HG02759 (cell line): ENCODE data around the gene CFHR2.
"Not testable (repeated sequence)": the region's sequence is repeated elsewhere in the genome, so short reads cannot be mapped to it uniquely, and the experiment has no call there.

Experiments used
- ATAC-seq: cut with Tn5 transposase; IDR thresholded peaks from one replicate; pipeline ENCODE4 v1.9.1; 2021; ENCODE audit warnings: mild to moderate bottlenecking, moderate library complexity; ENCODE audit not compliant: unreplicated experiment

CFHR2 gene

DNA sequence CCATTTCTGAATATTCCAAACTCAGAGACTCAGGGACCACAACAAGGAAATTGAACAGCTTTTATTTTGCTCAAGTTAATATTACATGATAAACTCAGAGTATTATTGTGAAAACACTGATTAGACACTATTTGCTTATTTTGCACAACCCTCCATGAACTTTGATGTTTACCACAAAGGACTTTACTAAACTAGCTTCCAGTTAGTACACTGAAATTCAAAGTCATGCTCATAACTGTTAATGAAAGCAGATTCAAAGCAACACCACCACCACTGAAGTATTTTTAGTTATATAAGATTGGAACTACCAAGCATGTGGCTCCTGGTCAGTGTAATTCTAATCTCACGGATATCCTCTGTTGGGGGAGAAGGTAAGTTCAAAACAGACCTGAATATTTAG, at the start of gene CFHR2:
TSS of gene CFHR2 (plus strand) at position 171 of the 400 bp plus-strand sequence. CDS start at position 314, 143 bp downstream.
- not testable (repeated sequence) for ATAC-seq

DNA sequence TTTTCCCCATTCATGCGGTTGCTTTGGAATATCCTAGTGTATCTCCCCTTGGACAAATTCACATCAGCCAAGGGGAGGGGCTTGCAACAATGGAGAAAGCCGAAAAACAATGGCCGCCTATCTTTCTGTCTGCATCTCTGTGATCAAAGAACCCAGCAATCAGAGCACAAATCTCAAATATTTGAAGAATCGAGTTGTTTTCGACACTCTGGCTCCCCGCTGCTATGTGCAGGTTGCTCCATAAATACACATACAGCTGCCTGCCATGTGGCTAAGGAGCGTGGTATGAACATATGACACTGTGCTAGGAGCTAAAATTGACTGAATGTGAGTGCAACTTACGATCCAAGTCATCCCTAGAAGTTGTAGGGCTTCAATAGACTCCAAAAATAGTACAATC, 47.2 kb upstream of the CFHR2 start:
- no peak for ATAC-seq

DNA sequence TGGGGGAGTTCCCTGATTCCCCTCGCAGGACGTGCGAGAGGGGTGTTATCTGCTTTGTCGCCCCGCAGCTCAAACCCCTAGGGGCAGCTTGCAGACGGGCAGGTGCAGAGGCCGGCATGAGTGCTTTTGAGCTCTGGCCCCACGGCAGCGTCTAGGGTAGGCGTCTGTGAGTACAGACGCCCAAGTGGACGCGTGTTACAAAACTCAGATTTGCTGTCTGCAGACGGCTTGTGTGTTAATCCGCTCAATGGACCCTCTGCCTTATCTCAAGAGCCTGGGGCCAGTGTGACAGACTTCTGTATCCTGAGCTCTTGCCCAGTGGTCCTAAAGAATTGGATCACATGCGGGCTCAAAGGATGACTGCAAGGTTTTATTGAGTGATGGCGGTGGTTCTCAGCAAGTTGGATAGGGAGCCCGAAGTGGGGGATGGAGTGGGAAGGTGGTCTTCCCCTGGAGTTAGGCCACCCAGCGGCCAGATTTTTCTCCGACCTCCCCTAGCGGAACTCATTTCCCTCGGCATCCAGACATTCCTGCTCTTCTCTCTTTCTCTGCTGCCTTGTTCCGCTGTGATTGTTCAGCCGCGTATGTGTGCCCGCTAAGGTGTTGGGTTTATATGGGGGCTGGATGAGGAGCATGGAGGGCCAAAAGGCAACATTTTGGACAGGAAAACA, 46.2 kb upstream of the CFHR2 start:
- ATAC-seq, result no peak

DNA sequence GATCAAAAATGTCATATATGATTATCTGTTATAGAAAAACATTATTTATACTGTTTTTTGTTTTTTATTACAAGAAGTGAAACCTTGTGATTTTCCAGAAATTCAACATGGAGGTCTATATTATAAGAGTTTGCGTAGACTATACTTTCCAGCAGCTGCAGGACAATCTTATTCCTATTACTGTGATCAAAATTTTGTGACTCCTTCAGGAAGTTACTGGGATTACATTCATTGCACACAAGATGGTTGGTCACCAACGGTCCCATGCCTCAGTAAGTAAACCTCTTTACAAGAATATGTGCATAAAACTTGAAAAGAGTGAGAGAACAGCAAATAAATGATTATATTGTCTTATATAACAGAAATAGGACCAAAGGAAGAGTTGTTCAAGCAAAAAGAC, 41.2 kb upstream of the CFHR2 start:
- no peak for ATAC-seq

DNA sequence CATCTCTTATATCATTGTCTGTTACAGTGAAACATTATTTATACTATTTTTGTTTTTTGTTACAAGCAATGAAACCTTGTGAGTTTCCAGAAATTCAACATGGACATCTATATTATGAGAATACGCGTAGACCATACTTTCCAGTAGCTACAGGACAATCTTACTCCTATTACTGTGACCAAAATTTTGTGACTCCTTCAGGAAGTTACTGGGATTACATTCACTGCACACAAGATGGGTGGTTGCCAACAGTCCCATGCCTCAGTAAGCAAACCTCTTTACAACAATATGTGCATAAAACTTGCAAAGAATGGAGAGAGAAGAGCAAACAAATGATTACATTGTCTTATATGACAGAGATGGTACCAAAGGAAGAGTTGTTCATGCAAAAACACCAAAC, 33.3 kb upstream of the CFHR2 start:
- no peak for ATAC-seq

DNA sequence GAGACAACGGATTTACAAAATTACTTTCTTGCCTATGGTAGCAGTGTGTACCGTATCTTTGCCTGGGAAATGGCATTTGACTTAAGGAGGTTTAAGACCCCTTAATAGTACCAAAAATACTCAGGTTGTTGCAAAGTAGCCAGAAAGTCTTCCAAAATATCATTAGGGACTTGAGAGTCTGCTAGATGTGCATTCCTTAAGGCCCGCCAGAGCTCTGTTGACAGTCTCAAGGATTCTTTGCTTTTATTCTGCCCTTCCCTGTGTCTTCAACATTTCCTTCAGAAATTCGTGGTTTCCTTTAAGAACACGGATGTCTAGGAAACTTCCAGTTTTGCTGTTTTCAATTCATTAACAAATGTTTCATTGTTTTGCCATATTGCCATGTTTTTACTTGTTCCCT, 31.3 kb upstream of the CFHR2 start:
- ATAC-seq, result not testable (repeated sequence)

DNA sequence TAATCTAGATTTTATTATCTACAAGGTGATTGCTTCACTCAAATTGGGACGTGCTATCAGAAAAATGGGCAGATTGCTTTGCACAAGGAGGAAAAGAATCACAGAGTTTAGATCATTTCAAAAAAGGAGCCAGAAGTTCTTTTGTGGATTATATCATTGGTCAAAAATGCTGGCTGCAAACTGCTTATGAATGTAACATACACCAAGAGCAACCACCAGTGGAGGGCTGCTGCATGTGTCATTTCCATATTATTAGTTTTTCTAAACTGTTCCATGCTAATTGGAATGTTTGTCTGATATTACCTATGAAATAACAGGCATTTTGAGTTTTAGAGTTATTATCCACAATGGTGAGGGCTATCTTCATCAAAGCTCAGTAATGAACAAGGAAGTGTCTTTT, 16.7 kb upstream of the CFHR2 start:
- ATAC-seq, result not testable (repeated sequence)

DNA sequence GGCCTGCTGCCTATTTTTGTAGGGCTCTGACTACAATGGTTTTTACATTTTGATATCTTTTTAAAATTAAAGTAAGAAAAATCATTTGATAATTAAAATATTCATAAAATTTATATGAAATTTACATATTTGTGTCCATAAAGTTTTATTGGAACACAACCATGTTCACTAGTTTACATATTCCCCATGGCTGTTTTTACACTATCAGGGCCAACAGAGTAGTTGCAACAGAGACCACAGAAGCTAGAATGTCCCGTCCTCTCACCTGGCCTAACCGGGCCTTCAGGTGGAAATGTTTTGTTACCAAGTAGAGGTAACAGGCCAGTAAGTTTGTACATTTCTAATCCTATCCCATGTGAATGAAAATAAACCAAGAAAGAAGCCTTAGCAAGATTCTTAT, 10.7 kb upstream of the CFHR2 start:
- ATAC-seq, result not testable (repeated sequence)

DNA sequence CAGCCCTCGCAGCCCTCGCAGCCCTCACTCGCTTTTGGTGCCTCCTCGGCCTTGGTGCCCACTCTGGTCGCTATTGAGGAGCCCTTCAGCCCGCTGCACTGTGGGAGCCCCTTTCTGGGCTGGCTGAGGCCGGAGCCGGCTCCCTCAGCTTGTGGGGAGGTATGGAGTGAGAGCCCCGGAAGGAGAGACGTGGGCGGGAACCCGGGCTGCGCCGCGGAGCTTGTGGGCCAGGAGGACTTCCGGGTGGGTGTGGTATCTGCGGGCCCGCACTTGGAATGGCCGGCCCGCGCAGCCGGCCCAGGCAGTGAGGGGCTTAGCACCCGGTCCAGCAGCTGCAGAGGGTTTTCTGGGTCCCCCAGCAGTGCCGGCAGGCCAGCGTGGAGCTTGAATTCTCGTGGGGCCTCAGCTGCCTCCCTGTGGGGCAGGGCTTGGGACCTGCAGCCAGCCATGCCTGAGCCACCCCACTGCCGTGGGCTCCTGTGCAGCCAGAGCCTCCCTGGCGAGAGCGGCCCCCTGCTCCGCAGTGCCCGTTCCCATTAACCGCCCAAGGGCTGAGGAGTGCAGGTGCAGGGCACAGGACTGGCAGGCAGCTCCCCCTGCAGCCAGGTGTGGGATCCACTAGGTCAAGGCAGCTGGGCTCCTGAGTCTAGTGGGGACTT, 9.9 kb upstream of the CFHR2 start:
- ATAC-seq, result no peak

DNA sequence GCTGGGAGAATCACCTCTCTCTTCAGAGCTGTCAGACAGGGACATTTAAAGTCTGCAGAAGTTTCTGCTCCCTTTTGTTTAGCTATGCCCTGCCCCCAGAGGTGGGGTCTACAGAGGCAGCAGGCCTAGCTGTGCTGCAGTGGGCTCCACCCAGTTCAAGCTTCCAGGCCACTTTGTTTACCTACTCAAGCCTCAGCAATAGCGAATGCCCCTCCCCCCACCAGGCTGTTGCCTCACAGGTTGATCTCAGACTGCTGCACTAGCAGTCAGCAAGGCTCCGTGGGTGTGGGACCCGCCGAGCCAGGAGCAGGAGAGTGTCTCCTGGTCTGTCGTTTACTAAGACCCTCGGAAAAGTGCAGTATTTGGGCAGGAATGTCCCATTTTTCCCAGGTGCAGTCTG, 2.1 kb upstream of the CFHR2 start:
- not testable (repeated sequence) for ATAC-seq

DNA sequence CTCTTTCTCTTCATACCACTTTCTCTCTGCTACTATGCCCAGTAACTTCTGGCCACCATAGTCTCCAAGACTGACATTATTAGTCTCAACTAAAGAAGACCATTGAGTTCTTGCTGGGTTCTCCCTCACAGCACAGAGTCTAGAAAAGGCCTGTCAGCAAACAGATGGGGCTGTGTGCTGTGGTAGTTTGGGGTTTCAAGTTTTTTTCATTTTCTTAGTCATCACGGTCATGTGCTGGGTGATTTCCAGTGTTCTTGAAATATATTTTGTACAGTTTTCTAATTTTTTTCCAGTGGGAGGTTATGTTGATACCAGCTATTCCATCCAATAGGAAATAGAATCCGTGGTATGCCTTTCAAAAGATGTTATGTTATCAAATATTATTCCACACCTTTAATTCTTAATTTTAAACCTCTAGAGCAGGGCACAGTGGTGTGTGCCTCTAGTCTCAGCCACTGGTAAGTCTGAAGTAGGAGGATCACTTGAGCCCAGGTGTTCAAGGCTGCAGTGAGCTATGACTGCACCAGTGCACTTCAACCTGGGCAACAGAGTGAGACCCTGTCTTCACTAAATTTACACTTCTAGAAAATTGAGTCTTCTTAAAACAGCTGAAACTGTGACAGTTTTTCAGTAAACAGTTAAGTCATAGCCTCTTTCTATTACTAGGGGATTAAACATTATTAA, 8.3 kb downstream of the CFHR2 start:
- peak; percentile 95 for ATAC-seq

DNA sequence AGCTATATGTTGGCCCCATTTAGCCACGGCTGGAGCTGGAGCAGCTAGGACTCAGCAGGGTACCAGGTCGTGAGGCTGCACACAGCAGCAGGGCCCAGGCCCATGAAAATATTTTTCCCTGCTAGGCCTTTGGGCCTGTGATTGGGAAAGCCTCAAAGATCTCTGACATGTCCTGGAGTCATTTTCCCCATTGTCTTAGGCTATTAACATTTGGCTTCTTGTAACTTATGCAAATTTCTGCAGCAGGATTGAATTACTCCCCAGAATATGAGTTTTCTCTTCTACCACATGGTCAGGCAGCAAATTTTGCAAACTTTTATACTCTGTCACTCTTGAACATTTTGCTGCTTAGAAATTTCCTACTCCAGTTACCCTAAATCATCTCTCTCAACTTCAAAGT, 11.2 kb downstream of the CFHR2 start:
- ATAC-seq, result no peak

DNA sequence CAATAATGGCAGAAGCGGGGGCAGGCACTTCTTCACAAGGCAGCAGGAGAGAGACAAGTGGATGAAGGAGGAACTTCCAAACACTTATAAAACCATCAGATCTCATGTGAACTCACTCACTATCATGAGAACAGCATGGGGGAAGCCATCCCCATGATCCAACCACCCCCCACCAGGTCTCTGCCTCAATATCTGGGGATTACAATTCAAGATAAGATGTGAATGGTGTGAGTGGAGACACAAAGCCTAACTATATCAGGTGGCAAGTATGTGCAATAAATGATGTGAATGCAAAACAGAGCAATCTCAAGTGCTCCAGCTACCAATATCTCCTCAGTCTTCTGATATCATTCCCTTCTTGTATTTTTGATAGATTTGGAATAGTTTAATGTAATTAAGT, 12.4 kb downstream of the CFHR2 start:
- ATAC-seq, result no peak

DNA sequence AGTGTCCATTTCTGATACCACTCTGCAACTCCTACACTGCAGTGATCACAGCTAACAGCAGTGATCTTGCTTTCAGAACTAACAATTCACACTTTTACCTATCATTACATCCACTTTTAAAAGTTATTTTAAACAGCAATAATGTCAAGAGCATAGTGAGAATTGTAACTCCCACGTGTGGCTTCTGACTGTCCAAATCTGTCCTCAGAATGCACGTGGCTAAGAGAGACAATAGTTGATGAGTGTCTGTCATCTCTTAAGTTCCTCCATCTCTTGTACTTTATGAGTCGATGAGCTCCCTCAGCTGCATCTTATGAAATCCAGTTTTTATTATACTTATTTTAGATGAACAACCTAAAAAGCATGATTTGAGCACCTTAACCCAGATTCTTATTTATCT, 17.3 kb downstream of the CFHR2 start:
- peak; percentile 92 for ATAC-seq

DNA sequence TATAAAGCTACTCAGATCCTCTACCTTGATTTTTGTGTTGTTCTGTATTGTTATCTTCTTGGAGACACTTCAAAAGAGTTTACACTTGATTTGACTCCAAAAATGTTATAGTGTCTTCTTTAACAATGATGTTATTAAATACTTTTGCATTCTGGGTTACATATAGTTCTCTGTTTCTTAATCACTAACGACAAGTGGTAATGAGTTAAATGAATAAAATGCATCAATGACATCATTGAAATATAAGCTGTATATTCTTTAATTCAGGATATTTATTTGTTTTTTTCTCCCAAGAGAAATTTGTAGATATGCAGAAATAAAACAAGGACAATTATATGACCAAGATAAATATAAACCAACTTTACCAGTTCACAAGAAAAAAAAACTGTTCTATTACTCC, 26.6 kb downstream of the CFHR2 start:
- ATAC-seq, result no peak

DNA sequence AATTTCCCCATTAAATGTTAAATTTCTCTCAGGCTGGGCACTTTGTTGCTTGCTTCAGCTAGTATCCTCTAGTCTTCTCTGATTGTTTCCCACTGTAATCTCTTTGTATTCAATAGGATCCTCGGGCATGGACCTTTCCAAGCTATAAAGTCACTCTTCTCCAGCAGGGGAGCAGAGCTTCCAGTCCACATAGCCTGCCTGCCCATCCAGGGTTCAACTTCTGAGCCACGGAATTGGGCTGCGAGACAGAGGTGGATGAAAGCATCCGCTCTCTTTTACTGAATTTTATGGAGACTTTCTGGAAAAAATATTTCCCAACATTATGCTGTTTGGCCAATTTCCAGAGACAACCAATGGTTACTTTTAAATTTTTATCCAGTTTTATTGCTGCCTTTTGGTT, 32.7 kb downstream of the CFHR2 start:
- no peak for ATAC-seq

DNA sequence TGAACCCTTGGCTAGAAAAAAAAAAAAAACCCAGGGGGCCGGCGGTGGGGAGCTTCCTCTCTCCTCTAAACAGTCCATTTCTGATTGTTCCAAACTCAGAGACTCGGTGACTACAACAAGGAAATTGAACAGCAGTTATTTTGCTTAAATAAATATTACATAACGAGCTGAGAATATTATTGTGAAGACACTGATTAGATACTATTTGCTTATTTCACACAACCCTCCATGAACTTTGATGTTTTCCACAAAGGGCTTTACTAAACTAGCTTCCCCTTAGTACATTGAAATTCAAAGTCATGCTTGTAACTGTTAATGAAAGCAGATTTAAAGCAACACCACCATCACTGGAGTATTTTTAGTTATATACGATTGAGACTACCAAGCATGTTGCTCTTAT, 33.7 kb downstream of the CFHR2 start, which contains the start of gene CFHR5:
TSS of gene CFHR5 (plus strand) at position 279 of the 400 bp plus-strand sequence. CDS start at position 388, 109 bp downstream.
- no peak for ATAC-seq

DNA sequence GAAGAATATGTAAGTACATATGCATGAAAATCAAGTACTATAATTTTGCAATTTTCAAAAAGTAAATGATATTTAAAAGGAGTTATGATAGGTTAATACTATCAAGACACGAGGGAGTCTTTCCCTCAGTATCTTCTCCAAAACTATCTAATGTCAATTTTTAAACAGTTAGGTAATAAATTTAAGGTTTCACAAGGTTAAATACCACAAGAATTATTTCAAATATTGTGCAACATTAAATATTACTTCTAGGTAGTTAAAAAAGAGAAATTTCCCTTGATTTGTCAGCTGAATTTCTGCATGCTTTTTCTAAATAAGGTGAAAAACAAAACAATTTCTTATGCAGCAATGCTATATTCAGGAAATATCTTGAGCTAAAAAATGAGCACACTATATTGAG, 37.3 kb downstream of the CFHR2 start:
- ATAC-seq, result no peak

DNA sequence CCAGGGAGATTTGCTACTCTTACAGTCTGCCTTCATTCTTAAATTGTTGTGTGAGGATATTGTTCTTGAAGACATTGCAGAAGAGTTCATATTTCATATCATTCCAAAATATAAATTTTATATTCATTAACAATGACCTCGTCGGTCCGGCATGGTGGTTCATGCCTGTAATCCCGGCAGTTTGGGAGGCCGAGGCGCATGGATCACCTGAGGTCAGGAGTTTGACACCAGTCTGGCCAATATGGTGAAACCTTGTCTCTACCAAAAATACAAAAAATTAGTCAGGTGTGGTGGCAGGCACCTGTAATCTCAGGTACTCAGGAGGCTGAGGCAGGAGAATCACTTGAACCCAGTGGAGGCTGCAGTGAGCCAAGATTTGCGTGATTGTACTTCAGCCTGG, 38.7 kb downstream of the CFHR2 start:
- not testable (repeated sequence) for ATAC-seq

DNA sequence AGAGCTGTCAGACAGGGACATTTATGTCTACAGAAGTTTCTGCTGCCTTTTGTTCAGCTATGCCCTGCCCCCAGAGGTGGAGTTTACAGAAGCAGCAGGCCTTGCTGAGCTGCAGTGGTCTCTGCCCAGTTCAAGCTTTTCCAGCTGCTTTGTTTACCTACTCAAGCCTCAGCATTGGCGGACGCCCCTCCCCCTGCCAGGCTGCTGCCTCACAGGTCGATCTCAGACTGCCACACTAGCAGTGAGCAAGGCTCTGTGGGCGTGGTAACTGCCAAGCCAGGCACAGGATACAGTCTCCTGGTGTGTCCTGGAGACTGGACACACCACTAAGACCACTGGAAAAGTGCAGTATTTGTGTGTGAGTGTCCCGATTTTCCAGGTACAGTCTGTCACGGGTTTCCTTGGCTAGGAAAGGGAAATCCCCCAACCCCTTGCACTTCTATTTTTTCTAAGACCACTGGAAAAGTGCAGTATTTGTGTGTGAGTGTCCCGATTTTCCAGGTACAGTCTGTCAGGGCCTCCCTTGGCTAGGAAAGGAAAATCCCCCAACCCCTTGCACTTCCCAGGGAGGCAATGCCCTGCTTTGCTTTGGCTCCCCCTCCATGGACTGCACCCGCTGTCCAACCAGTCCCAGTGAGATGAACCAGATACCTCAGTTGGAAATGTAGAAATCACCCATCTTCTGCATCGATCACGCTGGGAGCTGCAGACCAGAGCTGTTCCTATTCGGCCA, 48.5 kb downstream of the CFHR2 start:
- ATAC-seq, result not testable (repeated sequence)

DNA sequence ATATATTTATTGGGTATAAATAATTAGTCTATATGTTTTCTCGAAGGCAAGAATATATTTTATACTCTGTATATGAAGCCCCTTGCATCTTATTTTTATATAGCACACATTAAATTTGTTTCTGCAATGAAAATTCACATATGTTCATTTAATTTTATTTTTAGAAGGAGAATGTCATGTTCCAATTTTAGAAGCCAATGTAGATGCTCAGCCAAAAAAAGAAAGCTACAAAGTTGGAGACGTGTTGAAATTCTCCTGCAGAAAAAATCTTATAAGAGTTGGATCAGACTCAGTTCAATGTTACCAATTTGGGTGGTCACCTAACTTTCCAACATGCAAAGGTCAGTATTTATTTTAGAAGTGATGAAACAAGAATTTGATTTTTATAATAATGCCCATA, 50.4 kb downstream of the CFHR2 start:
- no peak for ATAC-seq
